GM10847 (cell line): Measurements from ENCODE around the gene TMED5.

Experiments
- POLR2A ChIP-seq: IDR thresholded peaks from 2 replicates; pipeline ENCODE4 v1.6.1; 2011; ENCODE audit not compliant: insufficient read length; ENCODE audit errors: extremely low read depth

Gene TMED5

DNA sequence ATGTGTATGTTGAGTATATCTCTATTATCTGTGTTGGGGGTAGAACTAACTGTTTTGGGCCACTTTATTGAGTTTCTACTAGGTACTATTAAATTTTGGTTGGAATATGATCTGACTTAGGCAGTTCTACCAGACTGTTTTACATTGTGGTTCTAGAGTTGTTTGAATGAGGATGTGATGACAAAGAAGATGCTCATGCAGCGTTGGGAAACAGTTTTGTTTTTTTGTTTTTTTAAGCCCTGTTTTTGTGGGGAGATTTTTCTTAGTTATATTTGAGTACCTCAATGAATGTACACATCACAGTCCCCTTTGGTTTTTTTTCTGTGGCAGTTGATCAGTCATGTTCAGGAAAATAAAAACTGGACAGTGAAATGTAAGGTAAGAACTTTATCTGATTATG is 40.1 kb downstream of the TMED5 start:
- TF ChIP-seq POLR2A = no peak

DNA sequence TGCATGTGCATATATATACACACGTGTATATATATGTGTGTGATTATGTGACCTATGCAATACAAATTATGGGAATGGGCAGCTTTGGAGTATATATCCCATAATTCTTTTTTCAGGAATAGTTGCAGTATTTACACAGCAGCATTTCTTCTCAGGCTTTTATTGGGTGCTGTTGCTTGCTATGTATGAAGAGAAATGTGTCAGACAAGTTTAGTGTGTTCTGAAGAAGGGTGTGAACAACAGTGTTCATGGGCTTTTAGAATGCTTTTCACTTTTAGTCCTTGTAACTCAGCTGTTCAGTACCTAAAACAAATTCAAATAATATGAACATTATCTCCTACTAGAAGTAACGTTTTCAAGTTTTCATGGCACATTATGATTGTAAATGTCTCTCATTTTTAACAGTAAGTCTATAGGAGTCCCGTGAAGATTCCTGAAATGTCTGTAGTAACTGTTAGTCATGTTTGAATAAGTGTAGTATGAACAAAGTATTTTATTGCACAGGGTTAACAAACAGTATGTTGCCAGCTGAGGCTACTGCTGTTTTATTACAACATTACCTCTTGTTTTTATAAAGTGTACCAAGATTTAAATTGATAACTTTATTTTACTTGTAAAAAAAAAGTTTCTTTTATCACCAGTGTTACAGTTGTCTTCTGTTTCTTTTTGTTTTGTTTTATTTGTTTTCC is 42.5 kb downstream of the TMED5 start:
- TF ChIP-seq POLR2A = no peak

DNA sequence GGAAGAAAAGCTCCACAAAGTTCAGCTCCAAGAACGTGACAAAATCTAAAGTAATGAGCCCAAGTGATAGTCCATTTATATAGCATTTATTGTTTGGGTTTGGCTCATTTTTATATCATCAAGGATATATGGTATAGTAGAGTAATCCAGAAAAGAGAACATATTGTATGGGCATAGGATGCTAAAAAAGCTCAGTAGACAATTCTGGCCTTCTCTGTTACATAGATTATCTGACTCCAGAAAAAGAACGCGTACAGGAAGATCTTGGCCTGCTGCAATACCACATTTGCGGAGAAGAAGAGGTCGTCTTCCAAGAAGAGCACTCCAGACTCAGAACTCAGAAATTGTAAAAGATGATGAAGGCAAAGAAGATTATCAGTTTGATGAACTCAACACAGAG is 43.8 kb downstream of the TMED5 start:
- no peak for TF ChIP-seq POLR2A

DNA sequence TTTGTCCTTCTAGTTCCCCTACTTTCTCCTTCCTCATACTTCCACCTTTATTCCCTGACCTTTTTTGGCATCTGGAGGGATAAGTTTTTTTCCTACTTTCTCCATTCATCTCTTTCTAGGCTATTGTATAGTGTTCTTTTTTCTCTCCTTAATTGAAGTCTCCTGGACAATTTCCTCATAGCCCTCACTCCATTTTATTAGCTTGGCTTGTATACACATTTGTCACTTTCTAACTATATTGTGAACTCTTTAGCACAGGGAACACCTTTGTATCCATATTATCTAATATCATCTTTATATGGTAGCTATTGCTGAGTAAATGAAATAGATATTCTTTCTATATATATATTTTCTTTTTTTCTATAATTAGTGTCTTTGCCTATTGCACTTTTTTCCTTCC is 47.6 kb downstream of the TMED5 start:
- no peak for TF ChIP-seq POLR2A

DNA sequence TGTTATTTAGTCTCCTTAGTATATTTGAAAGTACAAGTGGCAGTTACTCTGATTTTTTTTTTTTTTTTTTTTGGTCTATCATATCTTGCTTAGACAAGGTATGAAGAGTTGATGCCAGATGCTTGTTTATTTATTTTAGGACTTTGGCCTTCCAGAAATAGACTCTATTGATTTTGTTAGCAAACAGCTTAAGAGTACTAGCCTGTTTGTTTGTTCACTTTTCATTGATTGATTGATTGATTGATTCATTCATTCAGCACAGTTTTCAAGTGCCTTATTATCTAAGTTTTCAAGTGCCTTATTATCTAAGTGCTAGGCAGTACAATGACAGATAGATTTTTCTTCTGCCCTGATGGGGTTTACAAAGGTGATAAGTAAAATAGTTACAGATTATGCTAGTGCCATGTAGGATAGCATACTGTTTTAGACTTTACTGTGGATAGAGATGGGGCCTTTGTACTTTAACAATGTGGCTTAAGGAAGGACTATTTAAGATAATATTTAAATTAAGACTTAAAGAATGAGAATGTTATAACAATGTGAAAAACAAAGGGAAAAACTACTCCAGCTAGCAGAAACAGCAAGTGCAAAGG is 50.6 kb downstream of the TMED5 start:
- no peak for TF ChIP-seq POLR2A

DNA sequence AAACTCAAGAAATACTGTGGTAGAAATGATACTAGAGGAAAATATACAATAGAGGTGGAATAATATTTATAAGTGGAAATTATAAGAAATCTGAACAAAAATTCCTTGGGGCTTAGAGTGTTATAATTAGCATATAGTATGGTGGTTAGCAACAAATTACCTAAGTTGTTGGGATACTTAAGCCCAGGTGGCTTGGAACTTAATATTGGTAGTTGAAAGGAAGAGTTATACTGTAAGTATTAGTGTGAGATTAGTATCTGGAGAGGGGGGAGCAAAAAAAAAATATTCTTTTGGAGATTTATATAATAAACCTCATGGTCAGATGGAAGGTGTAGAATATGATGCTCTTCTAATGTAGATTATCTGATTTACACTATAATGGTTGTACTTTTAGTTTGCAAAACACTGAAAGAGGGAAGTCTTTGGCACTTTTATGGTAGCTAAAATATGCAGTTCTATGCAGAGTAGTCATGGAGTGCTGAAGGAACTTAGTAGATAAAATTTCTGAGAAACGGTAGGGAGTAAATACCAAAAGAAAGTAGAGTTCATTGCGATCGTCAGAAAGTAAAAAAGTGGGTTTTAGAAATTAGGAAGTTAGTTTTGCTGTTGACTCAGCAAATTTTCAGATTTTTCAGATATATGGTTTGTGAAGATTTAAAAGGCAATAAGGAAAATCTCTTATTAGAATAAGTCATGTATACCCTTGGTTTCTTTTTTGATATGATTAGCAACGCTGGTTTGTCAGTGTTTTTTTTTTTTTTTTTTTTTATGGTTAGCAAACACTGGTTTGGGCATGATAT is 55.5 kb downstream of the TMED5 start:
- no peak for TF ChIP-seq POLR2A

DNA sequence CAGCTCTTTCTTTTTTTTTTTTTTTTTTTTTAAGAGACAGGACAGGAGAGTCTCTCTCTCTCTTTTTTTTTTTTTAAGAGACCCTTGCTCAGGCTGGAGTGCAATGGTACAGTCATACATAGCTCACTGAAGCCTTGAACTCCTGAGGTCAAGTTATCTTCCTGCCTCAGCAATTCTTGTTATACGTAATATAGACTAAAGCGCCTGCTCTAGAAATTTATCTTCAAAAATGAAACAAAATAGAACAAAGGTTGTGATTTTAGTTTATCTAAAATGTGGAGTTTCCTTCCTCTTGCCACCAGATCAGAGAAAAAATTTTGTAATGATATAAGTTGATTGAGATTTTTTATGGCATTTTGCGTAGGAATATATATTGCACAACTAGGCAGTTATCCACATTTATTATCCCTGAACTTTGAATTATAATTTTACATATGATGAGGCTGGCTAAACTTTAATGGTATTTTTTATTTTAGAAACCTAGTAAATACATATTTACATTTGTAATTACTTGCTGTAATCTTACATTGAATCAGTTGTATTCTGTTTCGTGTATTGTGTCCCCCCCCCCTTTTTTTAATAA is 56.9 kb downstream of the TMED5 start:
- no peak for TF ChIP-seq POLR2A

DNA sequence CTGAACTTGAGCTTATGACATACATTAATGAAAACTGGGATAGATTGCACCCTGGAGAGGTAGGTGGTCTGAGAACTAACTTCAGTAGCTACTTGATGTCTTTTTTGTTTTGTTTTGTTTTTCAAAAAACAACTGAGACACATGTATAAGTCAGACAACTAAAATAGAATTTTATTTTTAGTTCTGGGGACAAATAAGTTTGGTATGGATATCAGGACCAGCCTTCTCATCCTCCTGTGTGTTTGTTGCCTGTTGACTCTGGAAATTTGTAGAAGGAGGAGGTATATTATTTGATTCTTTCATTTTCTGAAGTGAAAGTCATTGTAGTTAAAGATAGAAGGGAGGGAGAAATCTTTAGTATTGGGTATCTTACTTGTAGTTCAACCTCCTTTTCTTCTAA is 59.6 kb downstream of the TMED5 start:
- TF ChIP-seq POLR2A = no peak

DNA sequence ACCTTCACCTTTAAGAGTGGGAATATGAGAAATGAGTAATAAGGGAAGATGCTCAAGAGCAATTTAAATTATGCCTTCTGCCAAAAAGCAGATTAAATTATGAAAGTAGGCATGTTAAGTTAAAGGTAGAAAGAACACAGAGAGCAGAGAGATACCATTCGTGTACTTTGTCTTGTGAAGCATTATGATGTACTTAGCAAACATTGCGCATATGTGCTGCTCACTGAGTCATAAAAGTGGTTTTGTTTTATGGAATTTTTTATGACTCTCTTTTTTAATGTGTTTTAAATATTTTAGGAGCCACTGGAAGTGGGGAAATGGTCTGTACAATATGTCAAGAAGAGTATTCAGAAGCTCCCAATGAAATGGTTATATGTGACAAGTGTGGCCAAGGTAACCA is 65.8 kb downstream of the TMED5 start:
- no peak for TF ChIP-seq POLR2A

DNA sequence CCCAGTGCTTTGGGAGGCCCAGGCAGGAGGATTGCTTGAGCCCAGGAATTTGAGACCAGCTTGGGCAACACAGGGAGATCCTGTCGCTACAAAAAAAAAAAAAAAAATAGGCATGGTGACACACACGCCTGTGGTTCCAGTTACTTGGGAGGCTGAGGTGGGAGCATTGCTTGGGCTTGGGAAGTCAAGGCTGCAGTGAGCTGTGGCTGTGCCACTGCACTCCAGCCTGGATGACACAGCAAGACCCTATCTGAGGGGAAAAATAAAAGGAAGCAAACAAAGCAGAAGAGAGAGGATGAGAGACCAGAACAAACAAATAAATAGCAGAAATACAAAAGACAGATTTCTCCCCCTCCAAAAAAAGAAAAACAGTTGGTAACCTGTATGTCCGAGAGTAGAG is 67.1 kb downstream of the TMED5 start:
- TF ChIP-seq POLR2A = no peak

DNA sequence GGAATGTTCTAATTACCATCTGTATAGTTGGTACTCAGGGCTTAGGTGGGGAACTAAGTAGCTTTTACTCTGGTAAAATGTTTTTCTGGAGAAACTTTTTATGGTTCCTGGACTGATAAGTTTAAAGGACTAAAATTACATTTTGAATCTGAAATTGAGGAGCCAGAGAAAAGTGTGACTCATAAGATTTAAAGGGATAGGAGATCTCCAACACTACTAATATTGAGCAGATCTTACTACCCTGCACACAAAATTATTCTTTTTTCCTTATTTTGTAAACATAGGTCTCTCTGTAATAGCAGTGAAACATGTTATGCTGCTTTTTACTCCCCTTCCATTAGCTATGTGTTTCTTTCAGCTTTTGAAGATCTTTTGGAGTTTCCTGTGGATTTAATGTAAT is 68.7 kb downstream of the TMED5 start:
- TF ChIP-seq POLR2A = no peak

DNA sequence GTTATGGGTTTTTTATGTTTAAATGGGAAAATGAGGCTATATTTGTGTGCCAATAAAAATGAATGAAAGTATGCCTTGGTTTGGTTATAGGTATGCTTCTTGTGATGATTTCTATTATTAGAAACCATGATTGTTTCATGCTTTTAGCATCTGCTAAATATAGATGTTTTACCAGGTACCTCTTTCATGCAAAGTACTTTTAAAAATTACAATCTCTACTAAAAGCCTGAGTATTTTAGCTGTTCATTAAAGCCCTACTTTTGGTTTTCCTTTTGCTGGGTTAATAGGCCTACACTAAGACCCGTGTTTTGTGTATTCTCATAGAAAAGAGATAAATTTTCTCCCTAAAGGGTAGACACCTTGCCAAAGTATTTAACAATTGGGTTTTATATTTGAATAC is 69.1 kb downstream of the TMED5 start:
- no peak for TF ChIP-seq POLR2A

DNA sequence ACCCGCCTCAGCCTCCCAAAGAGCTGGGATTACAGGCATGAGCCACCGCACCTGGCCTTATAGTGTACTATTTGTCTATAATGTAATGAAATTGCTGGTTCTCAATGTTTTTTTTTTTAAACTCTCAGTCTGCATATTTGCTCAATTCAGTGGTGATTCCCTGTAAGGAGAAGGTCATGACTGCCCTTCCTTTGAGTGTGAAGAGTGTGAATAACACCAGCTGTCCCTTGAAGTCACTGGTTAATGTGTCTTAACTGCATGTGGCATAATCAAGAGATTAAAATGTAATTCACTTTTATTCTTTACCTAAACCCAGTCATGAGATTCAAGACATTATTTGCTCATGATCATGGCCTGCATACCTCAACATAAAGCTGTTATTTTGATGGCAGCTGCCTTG is 70.6 kb downstream of the TMED5 start:
- no peak for TF ChIP-seq POLR2A

DNA sequence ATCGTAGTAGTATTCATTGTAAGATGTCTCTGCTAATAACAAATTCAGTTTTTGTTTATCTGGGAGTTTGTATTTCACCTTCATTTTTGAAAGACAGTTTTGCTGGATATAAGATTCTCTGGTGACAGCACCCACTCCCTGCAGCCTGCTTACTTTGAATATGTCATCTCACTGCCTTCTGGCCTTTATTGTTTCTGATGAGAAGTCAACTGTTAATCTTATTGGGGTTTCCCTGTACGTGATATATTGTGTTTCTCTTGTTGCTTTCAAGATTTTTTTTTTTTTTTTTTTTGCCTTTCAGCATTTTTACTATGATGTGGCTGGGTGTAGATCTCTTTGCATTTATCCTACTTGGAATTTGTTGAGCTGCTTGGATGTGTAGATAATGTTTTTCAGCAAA is 71.9 kb downstream of the TMED5 start:
- no peak for TF ChIP-seq POLR2A

DNA sequence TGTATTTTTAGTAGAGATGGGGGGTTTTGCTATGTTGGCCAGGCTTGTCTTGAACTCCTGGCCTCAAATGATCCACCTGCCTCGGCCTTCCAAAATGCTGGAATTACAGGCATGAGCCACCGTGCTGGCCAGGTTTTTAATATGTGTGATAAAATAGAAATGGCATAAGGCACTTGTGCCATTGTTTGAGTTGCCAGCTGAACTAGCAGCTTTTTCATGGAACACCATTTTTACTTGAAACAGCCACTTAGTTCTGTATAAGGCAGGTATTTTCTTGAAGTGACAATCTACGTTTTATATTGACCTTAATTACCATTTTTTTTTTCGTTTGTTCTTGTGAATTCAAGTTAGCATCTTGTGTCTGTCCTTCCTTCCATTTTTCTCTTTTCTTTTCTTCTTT is 72.8 kb downstream of the TMED5 start:
- TF ChIP-seq POLR2A = no peak

DNA sequence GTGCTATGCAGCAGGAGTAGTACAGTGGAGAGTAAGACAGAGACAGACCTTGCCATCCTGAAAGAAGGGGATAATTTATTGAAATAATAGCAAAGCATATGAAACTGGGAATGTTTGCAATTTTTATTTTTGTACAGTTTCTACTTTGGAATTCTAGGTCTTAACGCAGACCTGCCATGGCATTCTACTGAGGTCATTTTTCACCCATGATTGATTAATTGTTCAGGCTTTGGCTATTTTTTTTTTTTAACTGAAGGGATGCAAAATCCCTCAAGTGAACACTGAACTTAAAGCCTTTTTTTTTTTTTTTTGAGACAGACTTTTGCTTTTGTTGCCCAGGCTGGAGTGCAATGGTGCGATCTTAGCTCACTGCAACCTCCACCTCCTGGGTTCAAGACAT is 74.0 kb downstream of the TMED5 start:
- no peak for TF ChIP-seq POLR2A
